Measurements from ENCODE around the gene RABEP1.
"Not testable (repeated sequence)": the region's sequence is repeated elsewhere in the genome, so short reads cannot be mapped to it uniquely, and the experiment has no call there.

The RABEP1 gene

GRCh38 chr17:5429191-5429887, 147.3 kb downstream of the RABEP1 start:
- no peak for DNase-seq

GRCh38 chr17:5430413-5430999, 148.4 kb downstream of the RABEP1 start:
- DNase-seq, result no peak

DNA sequence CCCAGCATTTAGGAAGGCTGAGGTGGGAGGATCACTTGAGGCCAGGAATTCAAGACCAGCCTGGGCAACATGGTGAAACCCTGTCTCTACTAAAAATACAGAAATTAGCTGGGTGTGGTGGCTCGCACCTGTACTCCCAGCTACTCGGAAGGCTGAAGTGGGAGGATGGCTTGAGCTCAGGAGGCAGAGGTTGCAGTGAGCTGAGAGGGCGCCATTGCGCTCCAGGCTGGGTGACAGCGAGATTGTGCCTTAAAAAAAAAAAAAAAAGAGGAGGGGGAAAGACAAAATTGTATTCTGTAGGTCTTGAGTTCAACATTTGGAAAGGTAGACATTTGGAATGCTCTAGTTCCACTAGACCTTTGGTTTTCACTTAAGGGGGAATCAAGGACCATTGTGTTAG, 149.2 kb downstream of the RABEP1 start:
- DNase-seq, result not testable (repeated sequence)

- DNase-seq, result no peak
Observed at GRCh38 chr17:5431949-5432556, 150.0 kb downstream of the RABEP1 start.

- DNase-seq, result no peak
Observed at GRCh38 chr17:5434984-5435383, 152.9 kb downstream of the RABEP1 start.
